ENCODE results near the gene VEPH1. TPM values are rescaled to one million over a fixed set of nuclear protein-coding genes. Genes with fewer than 3 reads are reported as not detected.

Gene VEPH1
- total RNA-seq, 1 donor from 2014 or later: 9.5 TPM

DNA sequence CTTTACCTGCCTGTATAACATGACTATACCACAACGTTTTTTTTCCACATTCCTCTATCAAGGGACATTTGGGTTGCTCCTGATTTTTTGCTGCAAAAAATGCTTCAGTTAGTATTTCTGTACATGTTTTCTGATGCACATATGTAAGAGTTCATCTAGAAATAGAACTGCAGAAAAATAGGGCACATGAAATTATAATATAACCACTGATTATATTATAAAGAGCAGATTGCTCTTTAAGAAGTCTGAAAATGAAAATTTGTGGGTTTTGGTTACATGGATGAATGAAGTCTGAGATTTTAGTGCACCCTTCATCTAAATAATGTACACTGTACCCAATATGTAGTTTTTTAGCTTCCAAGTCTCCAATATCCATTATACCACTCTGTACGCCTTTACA is 196.7 kb downstream of the VEPH1 start:
- DNase-seq (ENCODE audit: low read depth in 2 of 2): no peak

- no peak for DNase-seq (ENCODE audit: low read depth in 2 of 2)
Measured at GRCh38 chr3:157305392-157305791, 197.8 kb downstream of the VEPH1 start.

- DNase-seq (ENCODE audit: low read depth in 2 of 2): no peak
Measured at GRCh38 chr3:157301755-157302154, 201.5 kb downstream of the VEPH1 start.

- DNase-seq (ENCODE audit: low read depth in 2 of 2): no peak
Measured at GRCh38 chr3:157300981-157301663, 202.1 kb downstream of the VEPH1 start.

GRCh38 chr3:157300094-157300493 is 203.1 kb downstream of the VEPH1 start:
- DNase-seq (ENCODE audit: low read depth in 2 of 2): no peak

DNA sequence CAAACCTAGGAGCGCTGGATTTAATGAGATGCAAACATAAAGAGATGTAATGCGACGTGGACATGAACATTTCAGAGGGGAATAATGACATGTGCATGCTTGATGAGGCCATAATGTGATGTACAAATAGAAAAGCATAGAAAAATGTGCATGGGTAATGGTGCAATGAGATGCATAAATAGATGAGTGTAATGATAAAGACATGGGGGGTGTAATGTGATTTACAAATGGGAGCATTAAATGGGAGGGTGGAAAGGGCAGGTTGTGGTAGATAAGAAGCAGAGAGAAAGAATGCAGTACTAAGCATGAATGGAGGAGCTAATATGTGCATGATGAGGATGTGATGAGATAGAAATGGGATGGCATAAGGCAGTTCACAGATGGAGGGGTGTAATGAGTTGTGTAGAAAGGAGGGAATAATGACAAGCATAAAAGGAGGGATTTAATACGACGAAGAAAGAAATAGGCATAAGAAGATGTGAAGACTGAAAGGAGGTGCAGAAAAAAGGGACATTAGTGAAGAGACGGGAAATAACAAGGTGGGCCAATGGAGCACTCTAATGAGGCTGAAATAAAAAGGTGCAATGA is 205.8 kb downstream of the VEPH1 start:
- no peak for DNase-seq (ENCODE audit: low read depth in 2 of 2)

DNA sequence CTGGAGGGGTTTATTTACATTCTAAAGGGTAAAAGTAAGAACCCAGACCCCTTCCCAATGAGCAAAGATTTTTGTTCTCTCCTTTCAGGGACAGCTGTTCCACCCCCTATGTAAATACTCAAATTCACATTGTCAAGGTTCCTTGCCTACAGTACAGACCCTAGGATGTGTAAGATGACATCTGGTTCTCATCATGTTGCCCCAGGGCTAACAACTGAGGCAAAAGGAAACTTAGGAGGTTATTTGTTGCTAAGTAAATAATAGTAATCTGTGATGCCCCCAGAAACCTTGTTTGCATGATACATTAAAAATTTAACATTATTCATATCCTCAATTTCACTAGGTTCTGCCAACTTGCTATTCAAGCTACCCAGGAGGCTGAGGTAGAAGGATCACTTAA is 208.3 kb downstream of the VEPH1 start:
- no peak for DNase-seq (ENCODE audit: low read depth in 2 of 2)

DNA sequence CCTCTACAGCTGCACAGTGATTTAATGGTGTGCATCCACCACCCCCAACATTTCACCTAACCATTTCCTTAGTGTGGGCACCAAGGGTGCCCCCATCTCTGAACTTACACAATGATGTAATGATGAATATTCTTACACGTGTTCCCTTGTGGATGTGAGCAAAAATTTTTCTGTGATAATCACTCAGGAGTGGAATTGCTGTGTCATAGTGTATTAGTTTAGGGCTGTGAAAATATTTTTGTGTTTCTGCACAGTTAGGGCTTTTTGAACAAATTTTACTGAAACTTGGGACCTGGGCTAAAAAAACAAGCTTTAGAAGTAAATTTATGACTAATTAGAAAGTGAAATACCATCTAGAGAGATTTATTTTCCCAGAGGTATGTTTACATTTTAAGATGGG is 208.7 kb downstream of the VEPH1 start:
- DNase-seq (ENCODE audit: low read depth in 2 of 2): peak in 1 of 2 donors; percentile 14

DNA sequence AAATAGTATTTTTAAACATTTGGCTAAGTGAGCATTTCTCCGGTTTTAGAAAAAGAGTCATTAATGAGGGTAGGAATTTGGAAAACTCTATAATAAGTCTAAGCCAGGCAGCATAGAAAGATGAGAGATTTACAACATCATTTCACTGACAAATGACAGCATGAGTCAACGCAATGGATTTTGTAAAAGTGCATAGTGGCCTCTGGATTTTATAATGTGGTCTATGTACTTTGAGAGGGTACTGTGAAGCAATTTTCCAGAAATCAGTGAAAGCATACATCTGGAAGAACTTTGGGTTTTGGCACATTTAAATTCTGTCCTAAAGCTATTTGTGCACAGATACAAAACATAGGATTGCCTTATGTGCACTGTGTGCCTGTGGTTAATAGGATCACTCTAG is 212.4 kb downstream of the VEPH1 start:
- DNase-seq (ENCODE audit: low read depth in 2 of 2): peak; percentile 22 to 58

DNA sequence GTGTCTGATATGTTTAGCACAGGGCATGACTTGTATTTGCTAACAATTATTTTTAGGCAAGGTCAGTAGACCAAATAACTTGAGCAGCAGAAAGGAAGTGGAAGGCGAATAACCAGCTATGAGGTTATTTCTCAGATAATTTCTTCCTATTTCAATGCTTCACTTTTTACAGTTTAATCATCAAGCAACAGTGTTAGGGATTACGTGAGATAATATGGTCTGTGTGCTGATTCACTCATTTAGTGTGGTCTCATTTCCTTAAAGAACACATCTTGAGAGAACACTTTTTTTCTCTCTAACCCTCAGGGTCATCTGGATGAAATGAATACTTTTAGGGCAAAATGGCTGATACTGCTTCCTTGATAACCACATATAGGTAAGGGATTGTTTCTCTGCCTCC is 217.2 kb downstream of the VEPH1 start:
- DNase-seq (ENCODE audit: low read depth in 2 of 2): peak in 1 of 2 donors; percentile 65

DNA sequence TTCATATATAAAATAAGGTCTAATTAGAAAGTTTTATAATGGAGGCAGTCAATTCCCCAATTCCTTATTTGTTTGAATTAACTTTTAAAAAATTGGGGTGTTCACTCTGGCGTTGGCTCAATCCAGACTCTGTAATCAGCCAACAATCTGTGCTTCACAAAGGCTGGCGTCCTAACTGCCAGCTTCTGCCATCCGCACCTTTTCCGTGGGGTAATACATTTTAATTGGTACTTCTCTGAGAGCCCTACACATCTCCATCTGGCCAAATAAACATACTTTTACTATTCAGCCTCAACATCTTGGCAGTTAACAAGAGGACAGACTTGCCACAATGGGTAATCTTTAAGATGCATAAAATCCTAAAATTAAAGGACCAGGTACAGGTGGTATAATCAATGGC is 218.1 kb downstream of the VEPH1 start:
- no peak for DNase-seq (ENCODE audit: low read depth in 2 of 2)

DNA sequence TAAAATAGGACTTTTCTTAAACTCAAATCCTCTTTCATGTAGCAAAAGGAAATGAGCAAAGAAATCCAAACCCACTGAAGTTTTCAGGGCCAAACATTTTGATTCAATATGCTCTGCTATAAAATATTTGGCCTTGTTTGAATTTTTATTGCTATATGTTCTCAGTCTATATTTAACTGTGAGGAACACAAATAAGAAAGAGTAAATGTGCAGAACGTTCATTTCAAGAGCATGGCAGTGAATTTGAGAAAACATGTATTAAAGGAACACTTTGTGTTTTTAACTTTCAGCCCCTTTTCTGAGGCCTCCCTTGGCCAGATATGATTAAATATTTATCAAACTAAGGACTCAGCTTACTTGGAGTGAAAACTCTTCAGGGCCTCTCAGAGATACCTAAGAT is 218.5 kb downstream of the VEPH1 start:
- DNase-seq (ENCODE audit: low read depth in 2 of 2): no peak

DNA sequence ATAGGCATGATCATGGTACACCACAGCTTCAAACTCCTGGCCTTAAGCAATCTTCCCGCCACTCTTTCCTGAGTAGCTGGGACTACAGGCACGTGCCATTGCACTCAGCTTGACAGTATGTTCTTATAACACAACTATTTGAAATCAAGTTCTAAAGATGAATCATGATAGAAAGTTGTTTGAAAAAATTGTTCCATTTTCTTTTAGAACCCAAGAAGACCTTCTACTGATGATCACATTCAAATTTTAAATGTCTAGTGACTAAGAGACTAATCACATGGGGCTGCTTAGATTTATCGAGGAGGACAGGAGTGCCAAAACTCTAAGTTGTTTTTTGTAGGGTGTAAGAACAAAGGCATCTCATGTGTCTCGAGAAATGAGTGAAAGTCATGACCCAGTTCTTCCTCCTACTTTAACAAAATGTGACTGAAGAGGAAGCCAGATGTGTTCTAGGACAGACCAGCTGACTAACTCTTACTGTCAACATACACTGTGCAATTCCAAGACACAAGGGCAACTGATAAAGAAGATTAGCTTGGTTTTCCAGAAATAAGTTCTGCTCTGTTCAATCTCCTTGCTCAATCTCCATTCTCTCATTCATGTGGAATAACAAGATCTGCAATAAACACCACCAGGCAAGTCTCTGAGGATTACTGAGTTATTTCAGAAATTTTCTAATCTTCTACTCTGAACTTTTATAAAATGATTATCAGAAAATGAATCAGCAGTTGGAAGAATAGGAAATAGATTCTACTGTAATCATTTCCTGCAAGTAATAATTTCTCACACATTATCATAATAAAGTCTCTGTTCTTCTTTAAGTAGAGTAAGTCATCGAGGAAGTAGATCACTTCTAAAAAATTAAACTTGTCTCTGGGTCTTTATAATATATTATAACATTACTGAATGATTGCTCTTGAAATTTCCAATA is 220.7 kb downstream of the VEPH1 start:
- peak in 1 of 2 donors; percentile 95 for DNase-seq (ENCODE audit: low read depth in 2 of 2)

DNA sequence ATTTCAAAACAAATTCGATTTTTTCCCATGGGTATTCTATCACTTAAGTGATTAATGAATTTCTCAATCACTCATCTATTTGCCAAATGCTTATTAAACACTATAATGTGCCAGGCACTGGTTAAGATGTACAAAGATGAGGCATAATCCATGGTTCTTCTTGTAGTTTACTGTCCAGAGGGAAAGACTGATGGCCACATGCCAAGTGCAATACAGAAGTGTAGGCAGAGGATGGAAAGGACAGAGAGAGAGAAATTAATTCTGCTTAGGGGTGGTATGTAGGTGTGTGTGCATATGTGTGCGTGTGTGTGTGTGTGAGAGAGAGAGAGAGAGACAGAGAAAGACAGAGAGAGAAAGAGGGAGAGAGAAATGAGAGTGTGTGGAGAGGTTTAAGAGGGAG is 222.4 kb downstream of the VEPH1 start:
- peak; percentile 35 to 44 for DNase-seq (ENCODE audit: low read depth in 2 of 2)

DNA sequence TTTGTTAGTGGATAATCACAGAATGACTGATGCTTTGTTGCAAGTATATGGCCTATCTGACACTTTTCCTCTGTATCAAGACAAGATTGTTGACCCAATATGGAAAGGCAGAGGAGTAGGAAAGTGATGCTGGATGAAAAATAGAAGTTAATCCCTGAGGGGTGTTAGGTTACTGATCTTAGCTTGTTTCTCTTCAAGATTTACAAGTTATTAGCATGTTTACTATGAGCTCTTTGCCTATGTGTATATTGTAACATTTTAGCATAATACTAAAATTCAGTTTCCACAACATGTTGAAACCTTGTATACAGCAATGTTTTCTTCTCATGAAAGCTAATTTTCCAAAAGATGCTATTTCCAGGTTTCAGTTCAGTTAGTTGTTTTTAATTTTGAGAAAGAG is 222.9 kb downstream of the VEPH1 start:
- DNase-seq (ENCODE audit: low read depth in 2 of 2): no peak

GRCh38 chr3:157279237-157279636 is 224.0 kb downstream of the VEPH1 start:
- DNase-seq (ENCODE audit: low read depth in 2 of 2): no peak

- DNase-seq (ENCODE audit: low read depth in 2 of 2): no peak
Measured at GRCh38 chr3:157276801-157277200, 226.4 kb downstream of the VEPH1 start.

DNA sequence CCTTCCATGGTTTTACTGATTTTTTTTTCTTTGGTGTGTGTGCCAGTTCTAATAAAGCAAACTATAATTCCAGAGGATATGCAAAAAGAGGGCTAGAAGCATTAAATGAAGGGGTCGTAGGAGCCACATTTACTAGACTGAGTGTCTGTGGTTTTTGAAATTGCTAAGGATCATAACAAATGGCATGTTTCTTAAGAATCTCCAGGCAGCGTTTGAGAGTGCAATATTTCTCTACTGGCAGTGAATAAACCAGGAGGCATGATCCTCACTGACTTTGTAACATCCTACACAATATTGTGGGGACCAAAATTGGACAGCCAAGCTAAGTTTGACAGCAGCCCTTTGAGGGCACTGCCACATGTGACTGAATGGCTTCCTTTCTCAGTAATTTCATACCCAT is 227.4 kb downstream of the VEPH1 start:
- DNase-seq (ENCODE audit: low read depth in 2 of 2): no peak

- peak; percentile 69 to 71 for DNase-seq (ENCODE audit: low read depth in 2 of 2)
Measured at GRCh38 chr3:157274644-157275137, 228.5 kb downstream of the VEPH1 start.

DNA sequence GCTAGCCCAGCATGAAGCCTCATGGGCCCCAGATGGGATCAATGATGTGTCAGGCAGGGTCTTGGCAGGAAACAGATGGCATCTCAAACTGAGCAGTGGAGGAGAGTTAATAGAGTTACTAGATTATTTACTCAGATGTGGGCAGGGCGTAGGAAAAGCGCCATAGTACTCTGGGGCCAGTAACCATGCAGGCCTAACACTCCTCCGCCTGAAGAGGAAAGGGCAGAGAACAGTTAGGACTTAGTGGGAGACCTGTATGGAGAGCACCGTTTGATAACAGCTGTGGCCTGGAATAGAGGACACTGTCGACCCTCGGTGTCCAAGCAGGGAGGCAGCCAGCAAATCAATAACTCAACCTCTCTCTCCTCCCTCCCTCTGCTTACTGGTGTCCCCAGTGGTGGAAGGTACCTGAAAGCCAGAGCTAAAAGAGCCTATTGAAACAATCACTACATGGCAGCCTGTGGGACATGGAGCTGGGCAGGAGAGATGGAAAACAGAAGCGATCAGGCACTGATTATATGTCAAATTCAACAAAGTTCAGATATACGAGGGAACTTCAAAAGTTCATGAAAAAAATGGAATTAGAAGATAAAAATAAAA is 231.8 kb downstream of the VEPH1 start:
- no peak for DNase-seq (ENCODE audit: low read depth in 2 of 2)

DNA sequence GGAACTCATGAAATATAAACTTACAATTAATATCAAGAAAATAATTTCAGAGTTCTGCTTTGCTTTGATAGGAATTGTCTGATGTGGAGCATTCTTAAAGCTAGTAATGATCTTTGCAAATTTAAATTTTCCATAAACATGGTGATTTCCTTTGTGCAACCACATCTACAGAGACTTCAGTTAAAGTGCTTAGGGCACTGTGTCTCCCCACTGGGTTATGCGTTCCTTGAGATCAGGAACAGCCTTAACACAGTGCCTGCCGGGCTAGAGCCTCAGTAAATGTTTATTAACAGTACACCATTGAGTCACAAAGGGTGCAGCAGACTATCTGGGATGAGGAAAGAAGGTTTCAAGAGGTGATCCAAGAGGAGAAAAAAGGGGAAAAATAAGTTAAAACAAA is 235.2 kb downstream of the VEPH1 start:
- DNase-seq (ENCODE audit: low read depth in 2 of 2): no peak

DNA sequence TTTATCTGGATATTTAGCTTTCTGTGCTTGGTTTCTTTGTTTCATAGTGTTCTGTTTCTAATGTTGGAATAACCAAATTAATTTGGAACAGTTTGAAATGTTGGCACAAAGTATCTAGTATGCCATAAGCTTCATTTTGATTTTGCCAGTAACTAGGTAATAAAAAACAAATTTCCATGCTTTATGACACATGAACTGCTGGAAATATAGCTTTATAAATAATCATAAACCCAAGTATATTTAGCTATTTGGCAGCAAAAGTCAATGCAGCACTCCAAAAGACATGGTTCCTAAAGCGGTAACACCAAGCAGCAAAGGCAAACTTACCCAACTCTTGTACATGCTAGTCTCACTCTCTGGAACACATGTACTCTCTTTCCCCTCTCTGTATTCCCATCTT is 237.3 kb downstream of the VEPH1 start:
- DNase-seq (ENCODE audit: low read depth in 2 of 2): no peak
